Superior temporal gyrus (tissue), 1 donor: ENCODE data around the gene EML1.
A peak's percentile ranks its signal among the peaks of the same experiment; 100 is the strongest.

ENCODE experiments used
- DNase-seq: peaks from one replicate; pipeline ENCODE4 v3.0.0-alpha.2; 2016; ENCODE audit errors: extremely low spot score

The EML1 gene

DNA sequence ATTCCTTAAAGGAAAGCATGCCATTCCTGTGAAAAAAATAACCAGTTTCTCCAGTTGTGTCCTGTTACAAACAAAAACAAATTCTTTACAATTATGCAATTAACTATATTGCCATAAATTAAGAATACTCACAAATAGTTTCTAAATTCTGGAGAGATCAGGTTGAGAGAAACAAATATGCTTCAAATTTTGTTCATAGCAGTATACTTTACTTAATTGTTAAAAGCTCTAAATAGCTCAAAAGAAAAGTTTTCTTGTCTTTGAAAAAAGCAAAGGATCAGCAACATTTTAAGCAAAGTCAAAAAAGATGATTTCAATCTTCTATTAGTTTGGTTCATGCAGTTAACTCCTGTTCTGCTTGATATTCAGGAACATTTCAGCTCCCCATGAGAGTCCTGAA, 109.7 kb downstream of the EML1 start:
- no peak for DNase-seq

- DNase-seq: no peak
Observed at GRCh38 chr14:99904506-99904905, 111.3 kb downstream of the EML1 start.

DNA sequence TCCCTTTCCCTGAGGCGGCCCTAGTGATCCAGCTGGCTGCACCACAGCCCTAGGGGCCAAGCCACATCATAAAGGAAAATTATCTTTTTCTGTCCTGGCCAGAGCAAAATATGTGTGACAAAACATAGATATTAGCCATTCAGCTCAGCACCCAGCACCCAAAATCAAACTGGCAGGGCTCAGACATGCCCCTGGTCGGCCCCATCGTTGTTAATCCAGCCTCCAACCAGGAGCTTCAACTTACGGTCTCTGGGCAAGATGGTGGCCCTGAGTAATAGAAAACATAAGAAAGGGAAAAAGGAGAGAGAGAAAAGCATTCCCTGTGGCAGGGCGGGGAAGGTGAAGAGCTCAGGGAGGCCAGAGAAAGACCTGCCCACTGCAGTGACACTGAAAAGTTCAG, 111.9 kb downstream of the EML1 start:
- DNase-seq: no peak

GRCh38 chr14:99907761-99908652, 114.8 kb downstream of the EML1 start:
- DNase-seq: no peak

GRCh38 chr14:99908653-99909250, 115.5 kb downstream of the EML1 start:
- DNase-seq: no peak

- DNase-seq: no peak
Observed at GRCh38 chr14:99909513-99910064, 116.4 kb downstream of the EML1 start.

- DNase-seq: no peak
Observed at GRCh38 chr14:99910337-99911309, 117.4 kb downstream of the EML1 start.

GRCh38 chr14:99915305-99916090, 122.3 kb downstream of the EML1 start:
- DNase-seq: no peak

DNA sequence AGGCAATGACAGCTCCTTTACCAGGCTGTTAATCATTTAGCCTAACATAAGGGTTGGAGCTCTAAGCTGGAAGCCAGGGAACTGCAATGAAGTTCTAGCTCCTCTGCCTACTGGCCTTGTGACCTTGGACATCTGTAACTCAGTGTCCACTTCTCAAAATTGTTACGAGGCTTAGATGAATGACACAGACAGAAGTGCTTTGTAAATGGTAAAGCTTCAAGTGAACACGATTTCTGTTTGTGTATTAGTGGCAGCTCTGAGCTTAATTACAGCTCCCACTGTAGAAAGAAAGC, 122.8 kb downstream of the EML1 start:
- DNase-seq: no peak

DNA sequence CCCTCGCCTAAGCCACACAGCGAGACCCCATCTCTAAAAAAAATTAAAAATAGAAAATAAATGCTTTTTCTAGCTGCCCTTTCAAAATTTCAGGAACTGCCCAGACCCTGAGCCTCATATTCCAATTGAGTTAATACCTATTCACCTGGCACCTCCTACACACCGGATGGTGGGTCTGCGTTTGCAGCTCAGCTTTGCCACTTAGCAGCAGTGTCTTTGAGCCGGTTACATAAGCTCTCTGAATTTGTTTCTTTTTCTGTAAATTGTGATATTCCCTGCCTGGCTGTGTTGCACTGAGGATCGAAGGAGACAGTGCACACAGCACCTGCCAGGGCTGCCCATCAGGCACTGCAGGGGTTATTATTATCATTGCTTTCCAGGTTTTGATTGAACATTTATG, 125.6 kb downstream of the EML1 start:
- DNase-seq: peak; percentile 40

DNA sequence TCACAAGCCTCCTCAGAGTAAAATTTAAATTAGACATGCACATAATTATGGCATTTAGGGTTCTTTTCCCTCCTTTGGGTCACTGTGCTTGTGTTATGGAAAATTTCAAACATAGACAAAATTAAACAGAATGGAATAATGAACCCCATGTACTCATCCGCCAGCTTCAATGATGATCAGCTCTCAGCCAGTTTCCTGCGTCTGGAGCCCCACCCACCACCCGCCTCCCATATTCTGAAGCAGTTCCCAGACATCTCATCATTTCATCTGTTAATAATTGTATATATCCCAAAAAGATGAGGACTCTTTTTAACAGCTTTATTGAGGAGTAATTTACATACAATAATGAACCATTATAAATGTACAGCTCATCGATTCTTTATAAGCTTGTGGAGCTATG, 128.2 kb downstream of the EML1 start:
- no peak for DNase-seq

- no peak for DNase-seq
Observed at GRCh38 chr14:99924379-99924778, 131.2 kb downstream of the EML1 start.

DNA sequence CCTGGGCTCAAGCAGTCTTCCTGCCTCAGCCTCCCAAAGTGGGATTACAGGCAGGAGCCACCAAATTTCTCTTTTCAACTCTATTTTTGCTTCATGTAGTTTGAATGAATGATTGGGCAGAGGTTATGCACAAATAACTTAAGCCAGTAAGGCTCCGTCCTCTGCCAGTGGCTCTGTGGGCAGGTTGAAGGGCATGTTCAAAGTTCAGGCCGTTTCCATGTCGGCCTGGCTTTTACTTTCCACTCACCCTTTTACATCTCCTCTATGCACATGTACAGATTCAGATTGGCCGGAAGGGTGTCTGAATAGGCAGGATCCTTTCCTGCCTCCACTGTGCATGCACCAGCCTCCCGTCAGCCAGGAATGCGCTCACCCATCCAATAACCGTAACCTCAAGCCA, 132.3 kb downstream of the EML1 start:
- DNase-seq: no peak

DNA sequence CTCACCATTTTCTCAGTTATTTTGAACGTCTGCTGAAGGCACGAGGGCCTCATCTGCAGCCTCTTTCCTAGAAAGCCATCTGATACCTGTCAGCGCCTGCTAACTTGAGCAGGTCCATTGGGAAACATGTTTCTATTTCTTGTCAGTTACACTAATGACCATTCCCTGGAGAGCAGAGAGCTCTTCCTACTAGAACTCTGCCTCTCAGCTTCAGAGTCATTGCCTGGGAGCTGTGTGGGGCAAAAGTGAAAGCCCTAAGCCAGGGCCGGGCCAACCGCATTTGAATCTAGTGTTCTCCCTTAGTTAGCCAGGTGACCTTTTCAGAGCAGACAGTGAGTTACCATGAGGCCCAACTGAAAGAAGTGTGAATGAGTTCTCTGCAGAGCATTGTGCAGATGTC, 135.8 kb downstream of the EML1 start:
- DNase-seq: no peak

DNA sequence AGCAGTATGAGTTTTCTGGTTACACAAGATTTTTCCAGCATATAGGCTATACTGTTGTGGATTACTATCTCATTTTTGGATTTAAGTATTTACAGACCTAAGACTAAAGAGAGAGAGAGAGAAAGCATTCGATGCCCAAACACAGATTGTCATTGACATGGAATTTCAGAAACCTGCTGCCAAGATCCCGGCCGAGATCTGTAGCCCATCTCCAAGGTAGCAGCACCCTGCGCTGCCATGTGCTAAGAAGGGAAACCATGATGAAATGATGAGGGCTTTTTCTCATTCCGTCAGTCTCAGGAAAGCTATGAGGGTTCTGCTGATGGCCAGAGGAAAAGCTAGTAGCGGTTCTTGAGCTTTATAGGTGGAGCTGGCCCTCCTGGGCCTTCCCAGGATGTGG, 136.4 kb downstream of the EML1 start:
- no peak for DNase-seq

DNA sequence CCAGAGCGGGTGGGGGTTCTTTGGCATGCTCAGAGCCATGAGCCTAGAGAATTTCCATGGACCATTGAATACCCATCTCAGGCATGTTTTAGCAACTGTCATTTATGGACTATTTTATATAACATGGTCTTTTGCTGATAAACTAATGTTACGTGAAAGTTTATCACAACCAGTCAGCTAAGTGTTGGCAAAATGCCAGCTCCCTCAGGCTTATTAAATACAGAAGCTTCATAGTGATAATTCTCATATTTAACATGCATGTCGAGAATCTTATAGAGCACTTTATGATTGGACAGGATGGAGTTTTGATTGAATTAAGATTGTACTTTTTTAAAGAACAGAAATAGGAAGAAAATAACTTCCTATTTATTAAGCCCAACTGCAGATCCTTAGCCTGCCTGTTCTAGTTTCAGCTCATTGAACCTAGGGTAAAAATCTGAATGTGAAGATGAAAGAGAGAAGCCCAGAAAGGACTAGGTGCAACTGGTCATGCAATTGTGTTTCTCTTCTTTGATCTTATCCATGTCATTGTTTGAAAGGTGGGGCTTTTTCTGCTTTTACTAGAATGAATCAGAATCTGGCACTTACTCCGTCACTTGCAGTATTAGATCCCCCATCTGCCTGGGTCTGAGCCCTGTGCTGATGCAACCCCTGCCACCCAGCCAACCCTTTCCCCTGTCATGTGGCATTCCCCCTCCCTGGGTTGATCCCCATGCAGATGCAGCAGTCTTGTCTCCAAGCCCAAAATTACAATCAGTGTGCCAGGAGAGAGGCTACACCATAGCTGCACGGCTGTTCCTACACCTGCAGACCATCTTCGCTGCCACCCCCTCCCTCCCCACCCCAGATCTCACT, 137.4 kb downstream of the EML1 start:
- no peak for DNase-seq

DNA sequence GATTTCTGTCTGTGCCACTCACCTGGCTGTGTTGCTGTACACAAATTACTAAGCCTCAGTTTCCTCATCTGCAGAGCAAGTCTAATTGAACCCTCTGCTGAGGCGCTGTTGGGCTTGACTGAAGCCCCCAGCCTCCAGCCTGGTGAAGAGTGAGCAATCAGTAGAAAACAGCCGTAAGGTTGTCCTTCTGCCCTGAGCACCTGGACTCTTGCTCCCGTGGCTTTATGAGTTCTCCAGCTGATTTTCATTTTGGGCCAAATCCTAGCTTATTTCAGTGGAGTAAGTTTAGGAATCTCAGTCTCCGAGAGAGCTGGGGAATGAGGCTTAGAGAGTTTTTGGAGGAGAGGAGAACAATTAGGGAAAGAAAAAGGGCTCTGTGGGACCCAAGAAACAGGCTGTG, 138.1 kb downstream of the EML1 start:
- no peak for DNase-seq

GRCh38 chr14:99936056-99936455, 142.8 kb downstream of the EML1 start:
- no peak for DNase-seq

GRCh38 chr14:99936738-99937474, 143.7 kb downstream of the EML1 start:
- DNase-seq: no peak
